ENCODE results near the gene IL17B.

The IL17B gene

GRCh38 chr5:149381261-149381985 lies 2.3 kb upstream of the IL17B start:
- FAIRE-seq (no peak), DNase-seq (ENCODE audit: insufficient read length, low spot score) (no peak)

GRCh38 chr5:149380466-149381121 lies 1.5 kb upstream of the IL17B start:
- DNase-seq (ENCODE audit: insufficient read length, low spot score) (no peak), FAIRE-seq (no peak)

GRCh38 chr5:149379818-149380374 lies 804 bp upstream of the IL17B start:
- FAIRE-seq, result no peak
- no peak for DNase-seq (ENCODE audit: insufficient read length, low spot score)

GRCh38 chr5:149378241-149378820 lies 761 bp downstream of the IL17B start:
- no peak for DNase-seq (ENCODE audit: insufficient read length, low spot score)
- no peak for FAIRE-seq

- no peak for DNase-seq (ENCODE audit: insufficient read length, low spot score)
- FAIRE-seq, result no peak
These were observed 2.2 kb downstream of the IL17B start for GRCh38 chr5:149376711-149377447.

GRCh38 chr5:149376104-149376503 lies 3.0 kb downstream of the IL17B start:
- FAIRE-seq, result no peak

GRCh38 chr5:149375434-149375833 lies 3.7 kb downstream of the IL17B start:
- FAIRE-seq (no peak), DNase-seq (ENCODE audit: insufficient read length, low spot score) (no peak)

More at GRCh38 chr5:149376104-149376503, 3.0 kb downstream of the IL17B start:
- DNase-seq (ENCODE audit: insufficient read length, low spot score), result no peak

- no peak for FAIRE-seq
These were observed 4.3 kb downstream of the IL17B start for GRCh38 chr5:149374801-149375200.

GRCh38 chr5:149374303-149374702 lies 4.8 kb downstream of the IL17B start:
- DNase-seq (ENCODE audit: insufficient read length, low spot score) (no peak), FAIRE-seq (no peak)

More at GRCh38 chr5:149374801-149375200, 4.3 kb downstream of the IL17B start:
- DNase-seq (ENCODE audit: insufficient read length, low spot score), result no peak

- FAIRE-seq (no peak), DNase-seq (ENCODE audit: insufficient read length, low spot score) (no peak)
These were observed 6.2 kb downstream of the IL17B start for GRCh38 chr5:149372932-149373331.

GRCh38 chr5:149372076-149372795 lies 6.9 kb downstream of the IL17B start:
- FAIRE-seq (no peak), DNase-seq (ENCODE audit: insufficient read length, low spot score) (no peak)

- DNase-seq (ENCODE audit: insufficient read length, low spot score), result peak; percentile 64
- no peak for FAIRE-seq
These were observed 7.7 kb downstream of the IL17B start for GRCh38 chr5:149371296-149371962.

- FAIRE-seq, result no peak
- no peak for DNase-seq (ENCODE audit: insufficient read length, low spot score)
These were observed 8.2 kb downstream of the IL17B start for GRCh38 chr5:149370878-149371277.

- FAIRE-seq (no peak), DNase-seq (ENCODE audit: insufficient read length, low spot score) (no peak)
These were observed 11.0 kb downstream of the IL17B start for GRCh38 chr5:149367972-149368645.

GRCh38 chr5:149367249-149367971 lies 11.7 kb downstream of the IL17B start:
- FAIRE-seq (peak; percentile 16), DNase-seq (ENCODE audit: insufficient read length, low spot score) (peak; percentile 87)

GRCh38 chr5:149366169-149366729 lies 12.8 kb downstream of the IL17B start:
- DNase-seq (ENCODE audit: insufficient read length, low spot score) (no peak), FAIRE-seq (no peak)

GRCh38 chr5:149365418-149365817 lies 13.7 kb downstream of the IL17B start:
- DNase-seq (ENCODE audit: insufficient read length, low spot score), result no peak
- FAIRE-seq, result no peak

- DNase-seq (ENCODE audit: insufficient read length, low spot score), result no peak
- no peak for FAIRE-seq
These were observed 14.4 kb downstream of the IL17B start for GRCh38 chr5:149364719-149365118.

Measured in HTR-8/SVneo (cell line).